ENCODE measurements around the gene NUBP2. TPM values are rescaled to one million over a fixed set of nuclear protein-coding genes. Genes with fewer than 3 reads are reported as not detected.

The NUBP2 gene
- total and polyA plus RNA-seq, 2 experiments from 2014 or later, result 79.4 to 175 TPM

GRCh38 chr16:1794221-1794871, 11.6 kb downstream of the NUBP2 start:
- no peaks in the 10 kb centered on the region for H3F3A ChIP-seq (replicated peaks; ENCODE audit: low read depth)
- H3K9me2 ChIP-seq (ENCODE audit: insufficient read depth), result no peaks in the 10 kb centered on the region
- no peaks in the 10 kb centered on the region for H3K27me3 ChIP-seq (ENCODE audit: insufficient read depth)
- ATAC-seq, result peak; percentile 33
- H3K4me3 ChIP-seq, result no peak overlapping the region
- Mint-ChIP-seq H3K9me3 (peaks cover 29% of the 10 kb centered on the region), H3K4me3 (no peak overlapping the region), H3K27ac (no peak overlapping the region), H3K36me3 (ENCODE audit: low read depth) (peaks cover 30% of the 10 kb centered on the region), H3K4me1 (no peaks in the 10 kb centered on the region), H3K27me3 (ENCODE audit: insufficient read depth, low read depth, poor library complexity) (no peaks in the 10 kb centered on the region)
- no peak for DNase-seq (ENCODE audit: low spot score)
- no peak overlapping the region for H3K4me2 ChIP-seq
- no peaks in the 10 kb centered on the region for H3K79me2 ChIP-seq (replicated peaks; ENCODE audit: insufficient read depth)
- H3K36me3 ChIP-seq (ENCODE audit: insufficient read depth), result no peaks in the 10 kb centered on the region; the same call in 1 of the 2 replicates
- H4K20me1 ChIP-seq (replicated peaks; ENCODE audit: insufficient read depth), result no peaks in the 10 kb centered on the region
- no peak overlapping the region for H2AFZ ChIP-seq
- TF ChIP-seq ZNF114 (CRISPR knock-in tag; IDR thresholded peaks at IDR 0.05) (no peak), EZH2 (IDR thresholded peaks at IDR 0.05; ENCODE audit: low read depth, unreplicated experiment) (no peak), NANOG (IDR thresholded peaks at IDR 0.05; ENCODE audit: borderline replicate concordance) (no peak), ZNF462 (CRISPR knock-in tag; IDR thresholded peaks at IDR 0.05) (no peak), CREB1 (CRISPR knock-in tag; IDR thresholded peaks at IDR 0.05; ENCODE audit: low read depth) (no peak), STAT1 (IDR thresholded peaks at IDR 0.05; ENCODE audit: unreplicated experiment) (no peak), CTCF (conservative IDR thresholded peaks at IDR 0.05; ENCODE audit: low read depth in 2 of 2) (no peak), JUNB (IDR thresholded peaks at IDR 0.05; ENCODE audit: unreplicated experiment) (no peak), REST (IDR thresholded peaks at IDR 0.05; ENCODE audit: unreplicated experiment) (no peak), ZNF331 (CRISPR knock-in tag; IDR thresholded peaks at IDR 0.05; ENCODE audit: low read depth) (no peak), POLR2AphosphoS5 (IDR thresholded peaks at IDR 0.05; ENCODE audit: low read depth) (no peak), ETS1 (IDR thresholded peaks at IDR 0.05) (no peak), EZH2phosphoT487 (IDR thresholded peaks at IDR 0.05; ENCODE audit: unreplicated experiment) (no peak)
- no peak overlapping the region for H3K27ac ChIP-seq (ENCODE audit: low read depth)
- H3K4me1 ChIP-seq (ENCODE audit: insufficient read depth), result no peaks in the 10 kb centered on the region
